NOMO-1 (cell line): ENCODE measurements around the gene TMEM239.
"Not testable (repeated sequence)": the region's sequence is repeated elsewhere in the genome, so short reads cannot be mapped to it uniquely, and the experiment has no call there.

Source experiments
- DNase-seq, 2 experiments: peaks; one replicate each; lab custom pipeline; 2025; ENCODE audit not compliant: unreplicated experiment in 2 of 2; lab: John Stamatoyannopoulos, UW

The TMEM239 gene

DNA sequence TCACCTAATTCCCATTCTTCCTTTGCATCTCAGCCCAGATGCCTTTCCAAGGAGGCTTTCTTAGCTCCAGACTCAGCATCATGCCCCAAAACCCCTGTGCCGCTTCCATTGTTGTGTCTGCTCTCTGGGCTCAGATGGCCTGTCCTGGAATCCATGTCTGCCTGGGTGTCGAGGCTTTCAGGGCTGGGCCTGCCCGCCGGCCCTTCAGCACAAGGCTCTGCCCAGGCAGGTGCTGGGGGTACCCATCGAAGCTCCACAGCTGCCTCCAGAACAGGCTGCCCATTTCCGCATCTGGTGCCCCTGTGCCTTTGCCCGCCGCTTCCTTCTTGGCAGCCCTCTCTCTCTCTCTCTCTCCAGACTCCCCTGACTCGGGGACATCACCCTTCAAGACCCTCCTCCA lies 16.9 kb upstream of the TMEM239 start:
- DNase-seq, result no peak

DNA sequence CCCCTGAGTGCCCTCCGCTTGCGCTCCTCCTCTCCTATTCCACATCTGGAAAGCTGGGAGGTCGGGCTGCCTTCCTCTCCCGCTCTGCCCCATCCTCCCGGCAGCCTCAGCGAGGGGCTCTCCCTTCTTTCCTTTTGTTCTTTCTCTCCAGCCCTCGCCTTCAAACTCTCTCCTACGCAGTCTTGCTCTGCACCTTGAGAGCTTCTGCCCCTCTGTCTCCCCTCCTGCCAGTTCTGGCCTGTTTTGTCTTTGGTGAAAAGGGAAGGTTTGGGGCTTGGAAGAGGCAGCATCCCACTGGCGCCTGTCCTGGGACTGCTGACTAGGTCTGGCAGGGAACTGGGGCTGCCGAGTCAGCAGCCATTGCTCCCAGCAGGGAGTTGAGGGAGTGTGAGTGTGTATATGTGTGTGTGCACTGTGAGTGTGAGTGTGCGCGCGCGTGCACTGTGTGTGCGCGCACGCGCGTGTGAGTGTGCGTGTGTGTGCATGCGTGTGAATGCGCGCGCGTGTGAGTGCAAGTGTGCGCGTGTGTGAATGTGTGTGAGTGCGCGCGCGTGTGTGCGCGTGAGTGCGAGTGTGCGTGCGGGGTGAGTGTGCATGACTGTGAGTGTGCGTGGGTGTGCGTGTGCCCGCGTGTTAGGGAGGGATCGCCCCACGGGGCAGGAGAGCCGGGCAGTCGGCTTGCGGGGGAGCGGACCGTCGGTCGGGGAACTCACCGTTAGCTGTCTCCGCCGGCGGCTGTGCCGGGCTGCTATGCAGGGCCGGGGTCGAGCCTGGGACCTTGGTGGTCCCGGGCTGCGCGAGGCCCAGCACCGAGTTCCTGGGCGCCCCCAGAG lies 16.3 kb upstream of the TMEM239 start:
- no peak for DNase-seq

DNA sequence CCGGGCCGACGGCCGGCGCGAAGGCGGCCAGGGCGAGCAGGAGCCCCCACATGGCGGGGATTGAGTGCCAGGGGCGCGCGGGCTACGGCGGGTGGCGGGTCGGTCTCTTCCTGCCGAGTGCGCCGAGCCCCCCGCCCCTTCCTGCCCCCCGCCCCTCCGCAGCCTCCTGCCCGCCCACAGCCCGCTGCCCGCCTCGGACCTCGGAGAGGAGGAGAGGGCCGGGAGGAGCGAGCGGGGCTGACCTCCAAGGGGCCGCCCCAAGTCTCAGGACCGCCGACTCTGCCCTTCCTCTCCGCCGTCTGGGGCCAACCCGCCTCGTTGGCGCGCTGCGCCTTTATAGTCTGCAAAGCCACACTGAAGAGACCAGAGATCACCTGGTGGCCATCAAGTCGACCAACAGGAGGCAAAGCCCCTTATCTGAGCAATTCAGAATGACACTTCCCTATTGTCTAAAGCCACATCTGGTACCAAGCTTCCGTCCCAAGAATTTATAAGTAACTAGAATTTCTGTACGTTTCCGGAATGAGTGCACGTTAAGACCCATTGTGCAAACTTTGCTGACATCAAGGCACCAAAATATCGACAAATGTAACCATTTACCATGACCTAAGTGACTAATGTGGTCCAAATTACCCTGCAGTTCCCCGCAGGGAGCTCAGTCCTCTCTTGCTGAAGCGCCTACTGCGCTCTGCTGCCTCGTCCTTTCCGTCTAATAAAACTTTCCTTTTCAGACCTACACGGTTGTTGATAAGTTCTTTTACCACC lies 15.5 kb upstream of the TMEM239 start, which contains the start of gene CPXM1:
CPXM1 (minus strand) TSS at position 107 of the 765 bp plus-strand sequence; CDS start at position 52, 55 bp downstream.
- peak; percentile 48 to 70 for DNase-seq

DNA sequence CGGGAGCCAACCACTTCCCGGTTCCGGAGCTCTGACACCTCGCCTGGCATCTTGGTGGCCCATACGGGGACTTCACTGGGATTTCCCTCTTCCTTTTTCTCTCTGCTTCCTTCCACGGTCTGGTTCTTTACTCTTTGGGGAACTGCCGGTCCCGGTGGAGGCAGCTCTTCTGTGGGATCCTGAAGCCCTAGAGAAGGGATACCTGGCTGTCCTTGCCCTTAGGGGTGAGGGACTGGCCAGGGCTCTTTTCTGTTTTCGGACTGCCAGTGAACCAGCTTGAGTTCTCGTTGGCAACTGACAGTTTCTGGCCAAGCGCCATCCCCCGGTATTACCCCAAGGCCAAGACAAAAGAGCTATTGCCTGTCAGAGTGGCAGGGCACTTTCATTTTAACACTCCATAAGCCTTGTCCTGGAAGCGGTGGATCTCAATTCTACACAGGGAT lies 14.9 kb upstream of the TMEM239 start:
- DNase-seq, result no peak

DNA sequence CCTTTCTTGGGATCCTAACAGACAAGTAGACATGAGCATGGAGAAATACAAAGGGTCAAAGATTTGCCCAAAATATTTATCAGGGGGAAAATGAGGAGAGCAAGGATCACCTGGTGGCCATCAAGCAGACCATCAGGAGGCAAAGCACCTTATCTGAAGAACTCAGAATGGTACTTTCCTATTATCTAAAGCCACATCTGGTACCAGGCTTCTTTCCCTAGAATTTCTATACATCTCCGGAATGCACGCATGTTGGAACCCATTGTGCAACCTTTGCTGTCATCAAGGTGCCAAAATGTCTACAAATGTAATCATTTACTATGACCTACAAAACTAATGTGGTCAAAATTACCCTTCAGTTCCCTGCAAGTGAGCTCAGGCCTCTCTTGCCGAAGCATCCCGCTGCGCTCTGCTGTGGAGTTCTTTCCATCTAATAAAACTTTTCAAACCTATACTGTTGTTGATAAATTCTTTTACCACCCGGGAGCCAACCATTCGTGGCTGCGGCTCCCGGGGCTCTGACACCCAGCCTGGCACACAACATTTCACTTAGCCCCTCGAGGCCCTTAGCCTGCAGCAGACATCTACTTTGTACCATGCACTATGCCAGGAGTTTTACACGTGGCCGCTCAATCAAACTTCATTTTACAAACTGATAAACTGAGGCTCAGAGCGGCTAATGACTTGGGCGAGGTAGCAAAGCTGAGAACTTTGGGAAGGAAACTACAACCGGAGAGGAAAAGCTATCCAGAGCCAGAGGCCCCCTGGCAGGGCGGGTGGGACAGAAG lies 11.9 kb upstream of the TMEM239 start:
- DNase-seq, result no peak

DNA sequence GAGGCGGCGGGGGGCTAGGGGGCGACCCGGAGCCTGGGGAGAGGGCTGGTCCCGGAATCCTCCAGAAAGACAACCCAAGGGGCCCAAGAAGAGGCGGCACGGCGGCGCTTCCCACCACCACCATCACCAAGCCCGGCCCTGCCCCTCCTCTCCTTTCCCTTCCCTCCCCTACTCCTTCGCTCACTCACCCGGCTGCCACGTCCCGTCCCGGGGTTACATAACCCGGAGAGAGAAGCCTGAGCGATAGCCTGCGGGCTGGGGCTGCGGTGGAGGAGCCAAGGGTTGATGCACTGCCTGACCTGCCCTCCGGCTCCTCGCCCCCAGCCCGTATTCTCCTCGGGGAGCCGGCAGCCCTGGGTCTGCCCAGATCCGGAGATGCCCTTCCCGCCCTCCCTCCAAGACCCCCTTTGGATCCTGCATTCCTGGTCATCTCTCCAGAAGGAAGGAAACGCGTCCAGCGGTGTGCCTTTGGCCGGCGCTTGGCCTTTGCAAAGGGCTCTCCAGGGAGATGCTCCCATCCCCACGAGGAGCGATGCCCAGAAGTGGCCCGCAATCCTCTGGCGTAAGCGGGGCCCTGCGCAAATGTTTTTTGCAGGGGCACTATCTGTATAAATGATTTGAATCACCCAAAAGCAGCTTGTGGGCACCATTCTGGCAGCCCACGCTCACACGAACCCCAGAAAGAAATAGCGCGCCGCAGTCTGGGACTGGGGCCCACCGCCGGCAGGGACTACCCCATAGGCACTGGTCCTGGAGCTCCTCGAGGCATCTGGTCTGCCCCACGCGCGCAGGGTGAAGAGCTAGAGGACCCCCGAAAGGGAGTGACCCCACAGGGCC lies 11.1 kb upstream of the TMEM239 start:
- DNase-seq, result no peak

DNA sequence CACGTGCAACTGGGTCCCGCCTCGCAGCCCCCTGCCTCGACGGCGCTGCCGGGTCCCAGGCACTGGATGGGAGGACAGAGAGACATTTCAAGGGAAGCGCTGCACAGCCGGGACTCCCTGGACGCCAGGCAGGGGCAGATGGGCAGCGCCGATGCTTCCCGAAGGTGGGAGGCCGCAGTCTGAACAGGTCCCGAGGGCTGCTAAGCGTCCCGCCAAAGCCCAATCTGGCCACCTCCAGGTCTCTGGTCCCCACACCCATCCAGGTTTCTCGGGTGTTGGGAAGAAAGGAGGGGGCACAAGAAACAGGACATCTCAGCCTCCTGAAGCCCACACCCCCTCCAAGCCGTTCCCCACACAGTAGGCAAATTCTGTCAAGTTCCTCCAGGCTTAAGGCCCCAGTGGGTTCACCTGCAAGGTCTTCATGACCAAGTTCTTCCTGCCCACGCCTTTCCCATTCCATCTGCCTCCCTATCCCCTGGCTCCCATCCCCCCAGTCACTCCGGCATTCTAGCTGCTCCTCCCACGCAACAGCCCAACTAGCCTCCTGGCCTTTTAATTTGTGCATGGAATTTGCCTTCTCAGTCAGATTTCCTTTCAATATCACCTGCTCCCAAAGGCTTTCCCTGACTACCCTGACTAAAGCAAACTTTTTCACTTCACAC lies 10.3 kb upstream of the TMEM239 start:
- no peak for DNase-seq

DNA sequence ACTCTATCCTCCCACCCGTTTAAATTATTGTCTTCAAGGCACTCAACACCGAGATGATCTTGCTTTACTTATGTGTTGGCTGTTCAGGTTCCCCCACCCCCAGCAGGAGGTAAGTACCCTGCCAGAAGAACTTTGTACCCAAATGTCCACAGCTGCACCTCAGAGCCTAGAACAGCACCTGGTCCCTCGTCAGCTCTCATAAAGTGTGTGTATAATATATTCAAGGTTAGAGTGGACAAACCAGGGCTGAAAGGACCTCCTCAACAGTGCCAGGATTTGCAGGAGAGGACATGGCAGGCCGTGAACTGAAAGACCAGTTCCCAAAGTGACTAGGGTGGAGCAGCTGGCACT lies 9.8 kb upstream of the TMEM239 start:
- no peak for DNase-seq

DNA sequence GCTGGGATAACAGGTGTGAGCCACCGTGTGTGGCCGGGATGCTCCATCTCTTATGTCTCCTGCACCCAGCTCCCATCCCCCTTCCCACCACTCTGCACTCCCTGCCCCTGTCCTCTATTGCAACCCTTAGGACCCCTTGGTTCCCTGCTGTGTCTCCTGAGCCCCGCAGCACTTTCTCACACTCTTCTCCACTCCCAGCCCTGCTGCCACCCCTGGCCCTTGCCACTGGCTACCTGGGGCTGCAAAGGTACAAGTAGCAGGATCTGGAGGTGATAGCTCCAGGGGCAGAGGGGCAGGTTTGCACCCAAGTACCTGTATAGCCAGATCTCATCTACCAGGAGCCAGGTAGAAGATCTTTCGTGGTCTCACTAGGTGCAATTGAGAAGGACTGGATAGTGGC lies 9.1 kb upstream of the TMEM239 start:
- no peak for DNase-seq

DNA sequence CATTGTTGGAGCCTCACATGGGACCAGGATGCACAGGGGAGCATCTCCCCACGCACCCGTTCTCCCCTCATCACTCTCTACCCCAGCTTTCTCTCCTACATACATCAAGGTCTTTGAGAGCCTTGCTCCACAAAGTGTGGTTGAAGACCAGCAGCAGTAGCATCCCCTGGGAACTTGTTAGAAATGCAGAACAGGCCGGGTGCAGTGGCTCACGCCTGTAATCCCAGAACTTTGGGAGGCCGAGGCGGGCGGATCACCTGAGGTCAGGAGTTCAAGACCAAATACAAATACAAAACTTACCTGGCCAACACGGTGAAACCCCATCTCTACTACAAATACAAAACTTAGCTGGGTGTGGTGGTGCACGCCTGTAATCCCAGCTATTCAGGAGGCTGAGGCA lies 8.2 kb upstream of the TMEM239 start:
- not testable (repeated sequence) for DNase-seq

DNA sequence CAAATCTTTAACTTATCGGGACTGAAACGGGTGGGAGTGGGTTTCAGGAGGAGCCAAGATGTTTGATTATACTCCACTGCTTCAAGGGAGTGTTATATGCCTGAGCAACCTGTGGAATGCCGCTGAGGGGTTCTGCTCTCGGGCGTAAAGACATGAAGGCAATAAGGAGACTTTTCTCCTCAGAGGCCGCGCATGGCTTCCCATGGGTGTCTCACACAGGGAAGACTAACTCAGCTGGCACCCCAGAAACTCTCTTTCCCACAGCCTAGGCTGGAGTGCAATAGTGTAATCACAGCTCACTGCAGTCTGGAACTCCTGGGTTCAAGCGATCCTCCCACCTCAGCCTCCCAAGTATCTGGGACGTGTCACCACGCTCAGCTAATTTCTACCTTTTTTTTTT lies 6.5 kb upstream of the TMEM239 start:
- DNase-seq, result no peak

DNA sequence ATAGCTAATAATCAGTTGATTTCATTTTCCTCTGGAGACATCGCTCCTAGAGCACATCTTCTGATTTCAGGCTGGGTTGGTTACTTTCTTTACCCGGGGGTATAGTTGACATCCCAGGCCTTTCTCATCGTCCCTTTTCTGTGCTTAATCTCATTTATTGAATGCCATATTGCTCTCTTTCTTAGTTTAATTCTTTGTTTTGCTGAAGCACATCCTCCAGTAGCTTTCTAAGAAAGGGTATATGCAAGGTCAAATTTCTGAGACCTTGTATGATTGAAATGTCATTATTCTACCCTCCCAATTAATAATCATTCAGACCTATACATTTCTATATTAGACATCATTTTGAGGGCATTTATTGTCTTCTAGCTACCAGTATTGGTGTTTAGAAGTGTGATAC lies 4.0 kb upstream of the TMEM239 start:
- DNase-seq, result no peak

DNA sequence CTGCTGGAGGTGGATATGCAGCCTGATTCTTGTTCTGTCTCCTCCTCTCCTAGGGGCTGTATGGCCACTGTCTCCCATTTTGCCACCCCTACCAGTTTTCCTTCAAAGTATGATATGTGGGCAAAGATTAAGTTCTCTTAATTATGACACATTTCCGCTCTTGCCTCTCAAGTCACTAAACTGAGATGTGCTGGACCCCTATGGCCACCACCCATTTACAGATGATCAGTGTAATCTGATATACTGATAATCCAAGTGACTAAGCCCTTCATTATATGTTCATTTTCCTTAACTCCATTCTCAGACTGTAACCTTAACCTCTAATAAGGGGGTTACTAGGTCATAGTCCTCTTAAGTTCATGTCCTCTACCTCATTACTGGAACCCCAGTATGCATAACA lies 2.1 kb upstream of the TMEM239 start:
- DNase-seq, result no peak

DNA sequence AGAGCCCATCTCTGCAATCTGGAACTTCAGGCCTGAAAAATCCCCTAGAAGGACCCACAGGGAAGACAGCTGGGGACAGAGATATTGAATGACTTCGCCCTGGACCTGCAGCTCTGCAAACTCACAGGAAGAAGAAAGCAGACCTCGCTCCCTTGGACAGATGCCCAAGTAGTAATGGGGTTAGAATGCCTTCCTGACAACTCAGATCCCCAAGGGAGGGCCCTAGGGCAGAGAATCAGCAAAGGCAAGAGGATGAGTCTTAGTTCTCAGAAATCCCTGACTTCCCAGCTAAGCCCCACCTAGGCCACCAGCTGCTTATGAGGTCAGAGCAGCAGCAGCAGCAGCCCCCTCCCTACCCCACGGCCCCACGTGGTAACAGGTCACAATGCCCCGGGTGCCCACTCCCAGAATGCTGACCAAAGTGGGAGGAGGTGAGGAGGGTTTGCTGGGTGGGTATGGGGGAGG lies 1.5 kb upstream of the TMEM239 start, which contains the start of gene C20orf141:
C20orf141 (plus strand) TSS at position 401 of the 465 bp plus-strand sequence. CDS start 198 bp downstream, outside the sequence.
- DNase-seq, result no peak

DNA sequence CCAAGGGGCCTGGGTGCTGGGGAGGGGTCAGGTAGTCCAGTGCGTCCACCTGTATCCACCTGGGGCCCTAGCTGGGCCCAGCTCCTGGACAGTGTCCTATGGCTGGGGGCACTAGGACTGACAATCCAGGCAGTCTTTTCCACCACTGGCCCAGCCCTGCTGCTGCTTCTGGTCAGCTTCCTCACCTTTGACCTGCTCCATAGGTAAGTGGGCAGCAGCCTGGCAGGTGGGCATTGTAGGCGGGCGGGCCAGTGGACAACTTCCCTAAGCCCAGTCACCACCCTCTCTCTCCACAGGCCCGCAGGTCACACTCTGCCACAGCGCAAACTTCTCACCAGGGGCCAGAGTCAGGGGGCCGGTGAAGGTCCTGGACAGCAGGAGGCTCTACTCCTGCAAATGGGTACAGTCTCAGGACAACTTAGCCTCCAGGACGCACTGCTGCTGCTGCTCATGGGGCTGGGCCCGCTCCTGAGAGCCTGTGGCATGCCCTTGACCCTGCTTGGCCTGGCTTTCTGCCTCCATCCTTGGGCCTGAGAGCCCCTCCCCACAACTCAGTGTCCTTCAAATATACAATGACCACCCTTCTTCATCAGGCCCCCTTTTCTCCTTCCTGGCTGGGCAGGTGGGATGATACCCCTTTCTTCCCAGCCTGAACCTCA lies 793 bp upstream of the TMEM239 start:
- no peak for DNase-seq

DNA sequence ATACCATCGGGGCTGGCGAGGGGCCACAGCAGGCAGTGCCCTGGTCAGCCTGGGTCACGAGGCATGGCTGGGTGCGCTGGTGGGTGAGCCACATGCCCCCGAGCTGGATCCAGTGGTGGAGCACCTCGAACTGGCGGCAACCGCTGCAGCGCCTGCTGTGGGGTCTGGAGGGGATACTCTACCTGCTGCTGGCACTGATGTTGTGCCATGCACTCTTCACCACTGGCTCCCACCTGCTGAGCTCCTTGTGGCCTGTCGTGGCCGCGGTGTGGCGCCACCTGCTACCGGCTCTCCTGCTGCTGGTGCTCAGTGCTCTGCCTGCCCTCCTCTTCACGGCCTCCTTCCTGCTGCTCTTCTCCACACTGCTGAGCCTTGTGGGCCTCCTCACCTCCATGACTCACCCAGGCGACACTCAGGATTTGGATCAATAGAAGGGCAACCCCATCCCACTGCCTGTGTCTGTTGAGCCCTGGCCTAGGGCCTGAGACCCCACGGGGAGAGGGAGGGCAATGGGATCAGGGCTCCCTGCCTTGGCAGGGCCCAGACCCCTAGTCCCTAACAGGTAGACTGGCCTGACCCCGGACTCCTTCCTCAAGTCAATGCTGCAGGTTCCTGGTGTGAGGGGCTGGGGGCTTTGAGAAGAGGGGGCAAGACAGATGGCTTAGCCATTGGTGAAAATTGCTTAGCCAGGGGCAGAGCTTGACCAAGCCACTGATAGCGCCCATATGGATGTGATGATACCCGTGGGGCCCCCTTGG lies 598 bp downstream of the TMEM239 start:
- no peak for DNase-seq

DNA sequence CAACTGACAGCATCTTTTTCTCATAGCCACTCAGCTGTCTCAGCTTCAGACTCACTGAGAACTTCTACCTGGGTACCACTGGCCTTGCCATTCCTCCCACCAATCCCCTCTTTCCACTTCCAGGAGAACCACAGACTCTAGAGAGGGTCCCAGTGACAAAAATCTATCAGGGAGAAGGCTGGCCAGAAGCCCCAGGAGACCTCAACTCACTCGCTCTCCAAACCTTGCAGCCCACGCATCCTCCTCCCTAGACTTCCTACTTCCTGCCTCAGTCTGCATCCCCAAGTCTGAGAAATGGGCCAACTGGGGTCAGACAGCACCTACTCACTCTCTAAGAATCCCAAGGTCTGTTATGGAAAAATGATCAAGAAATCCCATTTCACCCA lies 1.2 kb downstream of the TMEM239 start:
- DNase-seq, result no peak

DNA sequence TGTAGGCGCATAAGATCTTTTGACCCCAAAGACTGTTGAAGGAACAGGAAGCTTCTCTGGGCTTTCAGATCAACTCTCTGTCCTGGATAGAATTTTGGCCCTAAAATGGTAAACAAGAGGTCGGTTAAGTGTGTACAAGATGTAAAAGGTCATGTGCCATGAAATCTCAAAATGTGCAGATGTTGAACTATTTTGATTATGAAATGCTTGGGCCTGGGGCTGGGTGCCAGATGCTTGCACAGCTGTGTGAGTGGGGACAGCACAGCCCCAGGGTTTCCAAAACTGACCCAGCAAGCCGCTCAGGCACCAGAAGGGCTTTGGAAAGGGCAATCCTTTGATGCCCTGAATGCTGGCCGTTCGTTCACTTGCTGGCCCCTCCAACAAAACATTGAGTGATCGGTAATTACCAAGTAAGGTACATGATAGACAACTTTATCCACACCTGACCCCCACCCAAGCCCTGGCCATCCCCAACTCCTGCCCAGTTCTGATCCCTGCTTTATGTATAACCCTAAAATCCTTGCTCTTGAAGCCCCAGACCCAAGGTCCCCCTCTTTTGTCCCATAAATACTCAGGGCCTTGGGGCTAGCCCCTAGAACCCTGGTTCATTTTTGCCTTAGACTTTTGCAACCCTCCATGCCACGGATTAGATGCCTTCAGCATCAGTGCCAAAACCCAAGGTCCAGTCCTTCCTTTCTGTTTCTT lies 1.9 kb downstream of the TMEM239 start:
- no peak for DNase-seq
